K562 (cell line): ENCODE data around the gene CXCL5. TPM values are rescaled to one million over a fixed set of nuclear protein-coding genes. Genes with fewer than 3 reads are reported as not detected.
A peak's percentile ranks its signal among the peaks of the same experiment; 100 is the strongest.

Experiments used
- CHD1 ChIP-seq: fragments of 200-600 bp; sonication (generic); IDR thresholded peaks from one replicate; pipeline ENCODE4 v1.6.1; 2012; ENCODE audit warnings: mild to moderate bottlenecking, moderate library complexity, low read length, inconsistent platforms
- FOXJ2 ChIP-seq: fragments of 200-800 bp; sonication (Bioruptor generic); IDR thresholded peaks from 2 replicates; pipeline ENCODE4 v1.6.1; 2016; ENCODE audit warnings: missing genetic modification characterization, missing compliant biosample characterization
- HMG20B ChIP-seq: fragments of 250-450 bp; sonication (Bioruptor Pico); IDR thresholded peaks from 2 replicates; pipeline ENCODE4 v1.5.0; 2021; ENCODE audit warnings: mild to moderate bottlenecking
- JUND ChIP-seq, 2 experiments: IDR thresholded peaks; 2 replicates in 1 of 2; 3 replicates in 1 of 2; pipeline ENCODE4 v1.6.1; 2011; ENCODE audit warnings: borderline replicate concordance in 2 of 2, low read depth in 2 of 2, low read length in 2 of 2, improper control_type of control experiment in 1 of 2, missing biosample characterization in 1 of 2, missing genetic modification characterization in 1 of 2, missing genetic modification reagents in 1 of 2
- KLF16 ChIP-seq: IDR thresholded peaks from 2 replicates; pipeline ENCODE4 v1.6.1; 2016; ENCODE audit warnings: antibody characterized with exemption
- PHF8 ChIP-seq: fragments of 200-600 bp; sonication (generic); IDR thresholded peaks from 2 replicates; pipeline ENCODE4 v1.6.1; 2012; ENCODE audit warnings: mixed run types, mild to moderate bottlenecking, inconsistent platforms, low read length, moderate library complexity, borderline replicate concordance
- RBM22 ChIP-seq: fragments of 200-400 bp; formaldehyde crosslinking; IDR thresholded peaks from 2 replicates; pipeline ENCODE4 v1.6.1; 2018; ENCODE audit warnings: low read length, low read depth; ENCODE audit not compliant: poor library complexity, severe bottlenecking
- SRSF1 ChIP-seq: fragments of 200-400 bp; formaldehyde crosslinking; IDR thresholded peaks from 2 replicates; pipeline ENCODE4 v1.6.1; 2017; ENCODE audit warnings: mild to moderate bottlenecking, low read depth, low read length, moderate library complexity
- TEAD4 ChIP-seq, 2 experiments: sonication (generic) in 1 of 2; formaldehyde crosslinking in 1 of 2; IDR thresholded peaks; 2 replicates each; pipeline versions ENCODE4 v1.6.1 to v1.8.0; 2012 to 2022; ENCODE audit warnings: borderline replicate concordance in 1 of 2, inconsistent platforms in 1 of 2, low read length in 1 of 2, mild to moderate bottlenecking in 1 of 2, missing genetic modification reagents in 1 of 2
- ZNF583 ChIP-seq: fragments of 250-450 bp; sonication (Bioruptor Pico); IDR thresholded peaks from 2 replicates; pipeline ENCODE4 v1.4.0; 2020
- ZNF696 ChIP-seq: fragments of 250-450 bp; sonication (Bioruptor Pico); conservative IDR thresholded peaks from 2 replicates; pipeline ENCODE4 v1.4.0; 2020; ENCODE audit warnings: mild to moderate bottlenecking, moderate library complexity
- polyA plus RNA-seq, 8 experiments: library from polyadenylated mRNA; depleted of rRNA in 4 of 8; stranded (reverse) in 5 of 8; unstranded in 3 of 8; fragments of >200 nt; fragmentation: Nextera tagmentation in 2 of 8; fragmentation: Illumina TruSeq in 1 of 8; extraction: Ambion mirVana in 2 of 8; extraction: Trizol in 1 of 8; gene quantifications; 2 replicates each; pipeline versions ENCODE4 v1.2.1 to v1.2.3, GENCODE V29; 2011 to 2014; ENCODE audit warnings: inconsistent platforms in 1 of 8, missing spikeins in 1 of 8
- total RNA-seq, 7 experiments: library from RNA; depleted of rRNA in 6 of 7; stranded (reverse); fragments of >200 nt in 6 of 7; fragmentation: Illumina TruSeq in 2 of 7; extraction: Trizol in 2 of 7; gene quantifications; 2 replicates each; pipeline versions ENCODE4 v1.2.1 to v1.2.3, GENCODE V29; 2011 to 2021; ENCODE audit warnings: low replicate concordance in 1 of 7
- TF ChIP-seq, protein P1 (sequence below): fragments of 250-450 bp; sonication (Bioruptor Pico); IDR thresholded peaks from 2 replicates; pipeline ENCODE4 v1.5.0; 2020; ENCODE audit warnings: mild to moderate bottlenecking
- TF ChIP-seq, protein P2 (sequence below): sonication (generic); formaldehyde crosslinking; IDR thresholded peaks from 2 replicates; pipeline ENCODE4 v1.8.0; 2022; ENCODE audit warnings: mild to moderate bottlenecking, missing genetic modification reagents
- TF ChIP-seq, protein P3 (sequence below): fragments of 250-450 bp; sonication (Bioruptor Pico); IDR thresholded peaks from 2 replicates; pipeline ENCODE4 v1.8.0; 2021; ENCODE audit warnings: borderline replicate concordance, mild to moderate bottlenecking, moderate library complexity; ENCODE audit not compliant: poor library complexity, severe bottlenecking
- TF ChIP-seq, protein P4 (sequence below): IDR thresholded peaks from 2 replicates; pipeline ENCODE4 v1.6.1; 2012; ENCODE audit warnings: low read depth, low read length, improper control_type of control experiment, borderline replicate concordance
- TF ChIP-seq, protein P5 (sequence below): fragments of 250-450 bp; sonication (Bioruptor Pico); IDR thresholded peaks from 2 replicates; pipeline ENCODE4 v1.5.0; 2021

CXCL5 gene
- total and polyA plus RNA-seq, 9 of the 15 experiments (the other 6 are each of a cell fraction or from before 2014, with no cell fraction given), result not detected

DNA sequence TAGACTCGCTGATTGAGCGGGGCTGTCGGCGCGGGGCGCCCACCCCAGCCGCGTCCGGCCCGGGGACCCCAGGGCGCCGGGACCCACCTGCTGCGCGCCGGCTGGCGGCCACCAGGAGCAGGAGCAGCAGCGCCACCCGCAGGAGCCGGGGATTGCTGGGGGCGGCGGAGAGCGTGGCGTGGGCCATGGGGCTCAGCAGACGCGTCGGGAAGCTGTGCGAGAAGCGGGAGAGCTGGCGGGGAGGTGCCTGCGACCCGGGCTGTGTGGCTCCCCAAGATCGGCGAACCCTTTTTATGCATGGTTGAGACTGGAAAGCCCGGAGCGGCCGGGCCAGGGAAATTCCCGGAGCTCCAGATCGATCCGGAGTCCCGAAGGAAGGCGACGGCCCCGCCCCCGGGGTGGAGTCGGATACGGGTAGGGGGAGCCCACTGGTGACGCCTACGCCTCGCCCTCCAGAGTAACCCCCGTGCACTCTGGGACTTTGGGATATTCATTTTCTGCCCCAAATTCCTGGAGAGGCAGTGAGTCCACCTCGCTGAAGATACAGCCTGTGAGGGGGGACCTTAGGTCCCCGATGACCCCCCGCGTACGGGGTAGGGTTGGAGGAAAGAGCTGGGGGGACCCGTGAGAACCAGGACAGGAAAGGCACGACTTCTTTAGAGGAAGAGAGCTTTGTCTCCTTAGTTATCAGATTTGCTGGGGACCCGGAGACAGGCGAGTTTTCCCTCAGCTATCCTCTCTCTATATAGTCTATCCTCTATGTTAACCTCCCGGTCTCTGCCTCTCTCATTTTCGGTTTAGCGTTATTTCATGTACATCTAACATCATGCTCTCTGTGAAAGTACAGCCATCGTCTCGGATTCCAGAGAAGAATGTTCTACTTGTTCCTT, 40.2 kb upstream of the CXCL5 start, which contains the start of gene CXCL3 (continued):
- TF ChIP-seq JUND (IDR thresholded peaks at IDR 0.05; ENCODE audit: borderline replicate concordance, low read depth, low read length), result no peak
- TF ChIP-seq JUND (tag; IDR thresholded peaks at IDR 0.05; ENCODE audit: borderline replicate concordance, low read depth, low read length), result peak; percentile 27; the same call in 2 of the 3 replicates
- TF ChIP-seq KLF16, result no peak
- TF ChIP-seq, protein P1, sequence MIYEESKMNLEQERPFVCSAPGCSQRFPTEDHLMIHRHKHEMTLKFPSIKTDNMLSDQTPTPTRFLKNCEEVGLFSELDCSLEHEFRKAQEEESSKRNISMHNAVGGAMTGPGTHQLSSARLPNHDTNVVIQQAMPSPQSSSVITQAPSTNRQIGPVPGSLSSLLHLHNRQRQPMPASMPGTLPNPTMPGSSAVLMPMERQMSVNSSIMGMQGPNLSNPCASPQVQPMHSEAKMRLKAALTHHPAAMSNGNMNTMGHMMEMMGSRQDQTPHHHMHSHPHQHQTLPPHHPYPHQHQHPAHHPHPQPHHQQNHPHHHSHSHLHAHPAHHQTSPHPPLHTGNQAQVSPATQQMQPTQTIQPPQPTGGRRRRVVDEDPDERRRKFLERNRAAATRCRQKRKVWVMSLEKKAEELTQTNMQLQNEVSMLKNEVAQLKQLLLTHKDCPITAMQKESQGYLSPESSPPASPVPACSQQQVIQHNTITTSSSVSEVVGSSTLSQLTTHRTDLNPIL, result no peak
- TF ChIP-seq ZNF696 (CRISPR knock-in tag), result 0 out of 2 replicates have a peak, but pooled peaks have one; percentile 35
- TF ChIP-seq PHF8, result peak; percentile 68; the same call in 1 of the 2 replicates
- TF ChIP-seq, protein P2, sequence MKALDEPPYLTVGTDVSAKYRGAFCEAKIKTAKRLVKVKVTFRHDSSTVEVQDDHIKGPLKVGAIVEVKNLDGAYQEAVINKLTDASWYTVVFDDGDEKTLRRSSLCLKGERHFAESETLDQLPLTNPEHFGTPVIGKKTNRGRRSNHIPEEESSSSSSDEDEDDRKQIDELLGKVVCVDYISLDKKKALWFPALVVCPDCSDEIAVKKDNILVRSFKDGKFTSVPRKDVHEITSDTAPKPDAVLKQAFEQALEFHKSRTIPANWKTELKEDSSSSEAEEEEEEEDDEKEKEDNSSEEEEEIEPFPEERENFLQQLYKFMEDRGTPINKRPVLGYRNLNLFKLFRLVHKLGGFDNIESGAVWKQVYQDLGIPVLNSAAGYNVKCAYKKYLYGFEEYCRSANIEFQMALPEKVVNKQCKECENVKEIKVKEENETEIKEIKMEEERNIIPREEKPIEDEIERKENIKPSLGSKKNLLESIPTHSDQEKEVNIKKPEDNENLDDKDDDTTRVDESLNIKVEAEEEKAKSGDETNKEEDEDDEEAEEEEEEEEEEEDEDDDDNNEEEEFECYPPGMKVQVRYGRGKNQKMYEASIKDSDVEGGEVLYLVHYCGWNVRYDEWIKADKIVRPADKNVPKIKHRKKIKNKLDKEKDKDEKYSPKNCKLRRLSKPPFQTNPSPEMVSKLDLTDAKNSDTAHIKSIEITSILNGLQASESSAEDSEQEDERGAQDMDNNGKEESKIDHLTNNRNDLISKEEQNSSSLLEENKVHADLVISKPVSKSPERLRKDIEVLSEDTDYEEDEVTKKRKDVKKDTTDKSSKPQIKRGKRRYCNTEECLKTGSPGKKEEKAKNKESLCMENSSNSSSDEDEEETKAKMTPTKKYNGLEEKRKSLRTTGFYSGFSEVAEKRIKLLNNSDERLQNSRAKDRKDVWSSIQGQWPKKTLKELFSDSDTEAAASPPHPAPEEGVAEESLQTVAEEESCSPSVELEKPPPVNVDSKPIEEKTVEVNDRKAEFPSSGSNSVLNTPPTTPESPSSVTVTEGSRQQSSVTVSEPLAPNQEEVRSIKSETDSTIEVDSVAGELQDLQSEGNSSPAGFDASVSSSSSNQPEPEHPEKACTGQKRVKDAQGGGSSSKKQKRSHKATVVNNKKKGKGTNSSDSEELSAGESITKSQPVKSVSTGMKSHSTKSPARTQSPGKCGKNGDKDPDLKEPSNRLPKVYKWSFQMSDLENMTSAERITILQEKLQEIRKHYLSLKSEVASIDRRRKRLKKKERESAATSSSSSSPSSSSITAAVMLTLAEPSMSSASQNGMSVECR (CRISPR knock-in tag), result 0 out of 2 replicates have a peak, but pooled peaks have one; percentile 32
- TF ChIP-seq, protein P3, sequence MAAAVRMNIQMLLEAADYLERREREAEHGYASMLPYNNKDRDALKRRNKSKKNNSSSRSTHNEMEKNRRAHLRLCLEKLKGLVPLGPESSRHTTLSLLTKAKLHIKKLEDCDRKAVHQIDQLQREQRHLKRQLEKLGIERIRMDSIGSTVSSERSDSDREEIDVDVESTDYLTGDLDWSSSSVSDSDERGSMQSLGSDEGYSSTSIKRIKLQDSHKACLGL (CRISPR knock-in tag), result no peak
- peak; percentile 36 for TF ChIP-seq RBM22
- TF ChIP-seq, protein P4, sequence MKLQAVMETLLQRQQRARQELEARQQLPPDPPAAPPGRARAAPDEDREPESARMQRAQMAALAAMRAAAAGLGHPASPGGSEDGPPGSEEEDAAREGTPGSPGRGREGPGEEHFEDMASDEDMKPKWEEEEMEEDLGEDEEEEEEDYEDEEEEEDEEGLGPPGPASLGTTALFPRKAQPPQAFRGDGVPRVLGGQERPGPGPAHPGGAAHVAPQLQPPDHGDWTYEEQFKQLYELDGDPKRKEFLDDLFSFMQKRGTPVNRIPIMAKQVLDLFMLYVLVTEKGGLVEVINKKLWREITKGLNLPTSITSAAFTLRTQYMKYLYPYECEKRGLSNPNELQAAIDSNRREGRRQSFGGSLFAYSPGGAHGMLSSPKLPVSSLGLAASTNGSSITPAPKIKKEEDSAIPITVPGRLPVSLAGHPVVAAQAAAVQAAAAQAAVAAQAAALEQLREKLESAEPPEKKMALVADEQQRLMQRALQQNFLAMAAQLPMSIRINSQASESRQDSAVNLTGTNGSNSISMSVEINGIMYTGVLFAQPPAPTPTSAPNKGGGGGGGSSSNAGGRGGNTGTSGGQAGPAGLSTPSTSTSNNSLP, result no peak
- TF ChIP-seq, protein P5, sequence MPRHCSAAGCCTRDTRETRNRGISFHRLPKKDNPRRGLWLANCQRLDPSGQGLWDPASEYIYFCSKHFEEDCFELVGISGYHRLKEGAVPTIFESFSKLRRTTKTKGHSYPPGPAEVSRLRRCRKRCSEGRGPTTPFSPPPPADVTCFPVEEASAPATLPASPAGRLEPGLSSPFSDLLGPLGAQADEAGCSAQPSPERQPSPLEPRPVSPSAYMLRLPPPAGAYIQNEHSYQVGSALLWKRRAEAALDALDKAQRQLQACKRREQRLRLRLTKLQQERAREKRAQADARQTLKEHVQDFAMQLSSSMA, result peak; percentile 24; the same call in 1 of the 2 replicates
- TF ChIP-seq ZNF583 (CRISPR knock-in tag), result no peak
- TF ChIP-seq HMG20B, result no peak
- peak; percentile 25; the same call in 1 of the 2 replicates for TF ChIP-seq TEAD4 (IDR thresholded peaks at IDR 0.05; ENCODE audit: low read length)
- TF ChIP-seq TEAD4 (CRISPR knock-in tag; IDR thresholded peaks at IDR 0.05; ENCODE audit: borderline replicate concordance), result no peak
- TF ChIP-seq CHD1, result peak; percentile 37
- TF ChIP-seq FOXJ2 (tag), result peak; percentile 77; the same call in 1 of the 2 replicates
- TF ChIP-seq SRSF1, result no peak
